ENCODE measurements around the gene ARMC12. TPM values are rescaled to one million over a fixed set of nuclear protein-coding genes. Genes with fewer than 3 reads are reported as not detected.

Gene ARMC12
- total and polyA plus RNA-seq, 10 of the 15 experiments (the other 5 are each of a cell fraction or from before 2014, with no cell fraction given) = 0.10 to 1.6 (median 0.62) TPM

DNA sequence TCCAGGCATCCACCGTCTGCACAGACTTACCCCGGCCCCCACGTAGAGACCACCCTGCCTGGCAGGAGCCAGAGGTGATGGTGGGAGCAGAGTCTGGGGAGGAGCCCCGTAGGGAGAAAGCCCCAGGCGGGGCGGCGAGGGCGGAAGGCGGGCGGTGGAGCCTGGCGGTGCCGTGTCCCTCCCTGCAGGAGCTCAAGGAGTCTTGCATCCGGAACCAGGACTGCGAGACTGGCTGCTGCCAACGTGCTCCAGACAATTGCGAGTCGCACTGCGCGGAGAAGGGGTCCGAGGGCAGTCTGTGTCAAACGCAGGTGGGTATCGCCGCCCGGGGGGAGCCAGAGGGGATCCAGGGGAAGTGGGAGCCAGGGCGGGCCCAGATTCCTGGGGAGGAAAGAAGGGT is 50.0 kb downstream of the ARMC12 start:
- SMC1A ChIA-PET (ENCODE audit: uncharacterized antibody, unreplicated experiment) = no interaction called here
- Histone ChIP-seq H3K4me1 (ENCODE audit: control insufficient read depth, insufficient read depth, low read length) (no peaks in the 10 kb centered on the region), H3K79me2 (ENCODE audit: control insufficient read depth, insufficient read depth, low read length) (no peaks in the 10 kb centered on the region), H3K27me3 (replicated peaks in 1 of 2; ENCODE audit: control insufficient read depth in 2 of 2, insufficient read depth in 2 of 2, low read length in 1 of 2) (peaks cover 1 to 4% of the 10 kb centered on the region in 2 experiments), H4K20me1 (ENCODE audit: control insufficient read depth, insufficient read depth) (no peaks in the 10 kb centered on the region), H3K4me3 (no peak overlapping the region), H3K4me2 (ENCODE audit: control insufficient read depth, insufficient read depth) (no peak overlapping the region; the same call in 1 of the 2 replicates), H3K27ac (ENCODE audit: control insufficient read depth, insufficient read depth) (no peak overlapping the region), H3K9ac (ENCODE audit: control insufficient read depth, insufficient read depth, low read length) (no peak overlapping the region), H3K36me3 (ENCODE audit: control insufficient read depth in 2 of 2, insufficient read depth in 2 of 2, low read length in 1 of 2) (no peaks in the 10 kb centered on the region), H3K9me3 (replicated peaks; ENCODE audit: control insufficient read depth, insufficient read depth, low read length) (no peaks in the 10 kb centered on the region), H2AFZ (ENCODE audit: control insufficient read depth, low read depth, low read length) (no peak overlapping the region)
- DNase-seq (ENCODE audit: low read depth, low spot score) (no peak), ATAC-seq (no peak), FAIRE-seq (no peak)
- in situ Hi-C loops (cut with MboI) = no loop called here
- WGBS (ENCODE audit: insufficient coverage, insufficient replicate concordance, low lambda C conversion rate, missing lambda C conversion rate) = 55% methylated on average over 24 of the region's 25 CpGs
- POLR2A ChIA-PET = no interaction called here
- CTCF ChIA-PET = interaction anchor here (0.6 to 1.0 kb wide), 2 partner anchors 11 to 30 kb away, joined by 3 to 4 read pairs; no protein-coding TSS in a partner anchor
- RAD21 ChIA-PET (ENCODE audit: unreplicated experiment) = interaction anchor here (1.6 kb wide), 1 partner anchor 12 kb away, joined by 6 read pairs; no protein-coding TSS in a partner anchor
- intact Hi-C loops (cut with micrococcal nuclease; ENCODE audit: unreplicated experiment) = loop anchor here (1.0 kb wide), 1 partner anchor 11 kb away; no protein-coding TSS in a partner anchor
- no TSS peak for BruUV-seq (replicated peaks)
- no peak for TF ChIP-seq PAX8 (IDR thresholded peaks at IDR 0.05)
- no peak for TF ChIP-seq ZZZ3 (IDR thresholded peaks at IDR 0.05; ENCODE audit: control insufficient read depth, insufficient read length, low read depth)
- no peak for TF ChIP-seq NR2C1 (IDR thresholded peaks at IDR 0.05)
- TF ChIP-seq DPF2 (IDR thresholded peaks at IDR 0.05) = no peak
- TF ChIP-seq, protein P1, sequence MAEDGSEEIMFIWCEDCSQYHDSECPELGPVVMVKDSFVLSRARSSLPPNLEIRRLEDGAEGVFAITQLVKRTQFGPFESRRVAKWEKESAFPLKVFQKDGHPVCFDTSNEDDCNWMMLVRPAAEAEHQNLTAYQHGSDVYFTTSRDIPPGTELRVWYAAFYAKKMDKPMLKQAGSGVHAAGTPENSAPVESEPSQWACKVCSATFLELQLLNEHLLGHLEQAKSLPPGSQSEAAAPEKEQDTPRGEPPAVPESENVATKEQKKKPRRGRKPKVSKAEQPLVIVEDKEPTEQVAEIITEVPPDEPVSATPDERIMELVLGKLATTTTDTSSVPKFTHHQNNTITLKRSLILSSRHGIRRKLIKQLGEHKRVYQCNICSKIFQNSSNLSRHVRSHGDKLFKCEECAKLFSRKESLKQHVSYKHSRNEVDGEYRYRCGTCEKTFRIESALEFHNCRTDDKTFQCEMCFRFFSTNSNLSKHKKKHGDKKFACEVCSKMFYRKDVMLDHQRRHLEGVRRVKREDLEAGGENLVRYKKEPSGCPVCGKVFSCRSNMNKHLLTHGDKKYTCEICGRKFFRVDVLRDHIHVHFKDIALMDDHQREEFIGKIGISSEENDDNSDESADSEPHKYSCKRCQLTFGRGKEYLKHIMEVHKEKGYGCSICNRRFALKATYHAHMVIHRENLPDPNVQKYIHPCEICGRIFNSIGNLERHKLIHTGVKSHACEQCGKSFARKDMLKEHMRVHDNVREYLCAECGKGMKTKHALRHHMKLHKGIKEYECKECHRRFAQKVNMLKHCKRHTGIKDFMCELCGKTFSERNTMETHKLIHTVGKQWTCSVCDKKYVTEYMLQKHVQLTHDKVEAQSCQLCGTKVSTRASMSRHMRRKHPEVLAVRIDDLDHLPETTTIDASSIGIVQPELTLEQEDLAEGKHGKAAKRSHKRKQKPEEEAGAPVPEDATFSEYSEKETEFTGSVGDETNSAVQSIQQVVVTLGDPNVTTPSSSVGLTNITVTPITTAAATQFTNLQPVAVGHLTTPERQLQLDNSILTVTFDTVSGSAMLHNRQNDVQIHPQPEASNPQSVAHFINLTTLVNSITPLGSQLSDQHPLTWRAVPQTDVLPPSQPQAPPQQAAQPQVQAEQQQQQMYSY (CRISPR knock-in tag; IDR thresholded peaks at IDR 0.05) = no peak
- TF ChIP-seq, protein P2, sequence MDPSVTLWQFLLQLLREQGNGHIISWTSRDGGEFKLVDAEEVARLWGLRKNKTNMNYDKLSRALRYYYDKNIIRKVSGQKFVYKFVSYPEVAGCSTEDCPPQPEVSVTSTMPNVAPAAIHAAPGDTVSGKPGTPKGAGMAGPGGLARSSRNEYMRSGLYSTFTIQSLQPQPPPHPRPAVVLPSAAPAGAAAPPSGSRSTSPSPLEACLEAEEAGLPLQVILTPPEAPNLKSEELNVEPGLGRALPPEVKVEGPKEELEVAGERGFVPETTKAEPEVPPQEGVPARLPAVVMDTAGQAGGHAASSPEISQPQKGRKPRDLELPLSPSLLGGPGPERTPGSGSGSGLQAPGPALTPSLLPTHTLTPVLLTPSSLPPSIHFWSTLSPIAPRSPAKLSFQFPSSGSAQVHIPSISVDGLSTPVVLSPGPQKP (IDR thresholded peaks at IDR 0.05; ENCODE audit: low read depth, low read length) = no peak
- TF ChIP-seq, protein P3, sequence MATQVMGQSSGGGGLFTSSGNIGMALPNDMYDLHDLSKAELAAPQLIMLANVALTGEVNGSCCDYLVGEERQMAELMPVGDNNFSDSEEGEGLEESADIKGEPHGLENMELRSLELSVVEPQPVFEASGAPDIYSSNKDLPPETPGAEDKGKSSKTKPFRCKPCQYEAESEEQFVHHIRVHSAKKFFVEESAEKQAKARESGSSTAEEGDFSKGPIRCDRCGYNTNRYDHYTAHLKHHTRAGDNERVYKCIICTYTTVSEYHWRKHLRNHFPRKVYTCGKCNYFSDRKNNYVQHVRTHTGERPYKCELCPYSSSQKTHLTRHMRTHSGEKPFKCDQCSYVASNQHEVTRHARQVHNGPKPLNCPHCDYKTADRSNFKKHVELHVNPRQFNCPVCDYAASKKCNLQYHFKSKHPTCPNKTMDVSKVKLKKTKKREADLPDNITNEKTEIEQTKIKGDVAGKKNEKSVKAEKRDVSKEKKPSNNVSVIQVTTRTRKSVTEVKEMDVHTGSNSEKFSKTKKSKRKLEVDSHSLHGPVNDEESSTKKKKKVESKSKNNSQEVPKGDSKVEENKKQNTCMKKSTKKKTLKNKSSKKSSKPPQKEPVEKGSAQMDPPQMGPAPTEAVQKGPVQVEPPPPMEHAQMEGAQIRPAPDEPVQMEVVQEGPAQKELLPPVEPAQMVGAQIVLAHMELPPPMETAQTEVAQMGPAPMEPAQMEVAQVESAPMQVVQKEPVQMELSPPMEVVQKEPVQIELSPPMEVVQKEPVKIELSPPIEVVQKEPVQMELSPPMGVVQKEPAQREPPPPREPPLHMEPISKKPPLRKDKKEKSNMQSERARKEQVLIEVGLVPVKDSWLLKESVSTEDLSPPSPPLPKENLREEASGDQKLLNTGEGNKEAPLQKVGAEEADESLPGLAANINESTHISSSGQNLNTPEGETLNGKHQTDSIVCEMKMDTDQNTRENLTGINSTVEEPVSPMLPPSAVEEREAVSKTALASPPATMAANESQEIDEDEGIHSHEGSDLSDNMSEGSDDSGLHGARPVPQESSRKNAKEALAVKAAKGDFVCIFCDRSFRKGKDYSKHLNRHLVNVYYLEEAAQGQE (IDR thresholded peaks at IDR 0.05; ENCODE audit: low read depth, low read length) = no peak
- no peak for TF ChIP-seq SREBF2 (IDR thresholded peaks at IDR 0.05; ENCODE audit: low read length)
- TF ChIP-seq, protein P4, sequence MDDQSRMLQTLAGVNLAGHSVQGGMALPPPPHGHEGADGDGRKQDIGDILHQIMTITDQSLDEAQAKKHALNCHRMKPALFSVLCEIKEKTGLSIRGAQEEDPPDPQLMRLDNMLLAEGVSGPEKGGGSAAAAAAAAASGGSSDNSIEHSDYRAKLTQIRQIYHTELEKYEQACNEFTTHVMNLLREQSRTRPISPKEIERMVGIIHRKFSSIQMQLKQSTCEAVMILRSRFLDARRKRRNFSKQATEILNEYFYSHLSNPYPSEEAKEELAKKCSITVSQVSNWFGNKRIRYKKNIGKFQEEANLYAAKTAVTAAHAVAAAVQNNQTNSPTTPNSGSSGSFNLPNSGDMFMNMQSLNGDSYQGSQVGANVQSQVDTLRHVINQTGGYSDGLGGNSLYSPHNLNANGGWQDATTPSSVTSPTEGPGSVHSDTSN (IDR thresholded peaks at IDR 0.05; ENCODE audit: insufficient replicate concordance, low read depth, low read length) = no peak

All from GM12878 (cell line).